Large intestine (tissue), 3 donors: ENCODE results near the gene SEMA5B. TPM values are rescaled to one million over a fixed set of nuclear protein-coding genes. Genes with fewer than 3 reads are reported as not detected.

Experiments used
- DNase-seq, 2 donors: peaks; one replicate each; pipeline versions ENCODE4 v3.0.0 to v3.0.0-alpha.2; 2013
- H3K27ac ChIP-seq: one replicate; pipeline ENCODE4 v1.5.1; 2013; ENCODE audit warnings: low read length
- H3K27me3 ChIP-seq: 2 replicates; pipeline ENCODE4 v1.6.1; 2013; ENCODE audit warnings: low read length; ENCODE audit not compliant: control insufficient read depth, insufficient read depth
- H3K36me3 ChIP-seq: 2 replicates; pipeline ENCODE4 v1.6.1; 2013; ENCODE audit warnings: low read length; ENCODE audit not compliant: control insufficient read depth, insufficient read depth
- H3K4me1 ChIP-seq: one replicate; pipeline ENCODE4 v1.6.1; 2013; ENCODE audit warnings: low read length; ENCODE audit not compliant: control insufficient read depth, insufficient read depth
- H3K4me3 ChIP-seq: one replicate; pipeline ENCODE4 v1.5.1; 2013; ENCODE audit warnings: low read length
- H3K9me3 ChIP-seq: one replicate; pipeline ENCODE4 v1.6.1; 2013; ENCODE audit warnings: mild to moderate bottlenecking, low read depth, low read length, moderate library complexity; ENCODE audit not compliant: control insufficient read depth
- WGBS: methylation state at CpG from one replicate; pipeline ENCODE4 v1.1.5; 2013; ENCODE audit warnings: low lambda C conversion rate; ENCODE audit not compliant: insufficient coverage; 5-methylcytosine and 5-hydroxymethylcytosine counted together
- polyA plus RNA-seq: library from polyadenylated mRNA; unstranded; fragments of 120-200 nt; gene quantifications from one replicate; pipeline ENCODE4 v1.2.1, GENCODE V29; 2013

The SEMA5B gene
- polyA plus RNA-seq, 1 donor = 5.4 TPM

- Histone ChIP-seq H3K4me1 (no peaks in the 10 kb centered on the region), H3K27me3 (peaks cover 24% of the 10 kb centered on the region), H3K36me3 (no peaks in the 10 kb centered on the region), H3K9me3 (no peaks in the 10 kb centered on the region), H3K27ac (no peak overlapping the region), H3K4me3 (no peak overlapping the region)
- WGBS = no CpG with 5 or more reads among the region's 7 CpGs
- no peak for DNase-seq
These were observed 29.4 kb downstream of the SEMA5B start for GRCh38 chr3:122998206-122998605.

GRCh38 chr3:122996038-122996580, 31.5 kb downstream of the SEMA5B start:
- WGBS = no CpG with 5 or more reads among the region's 14 CpGs
- Histone ChIP-seq H3K4me1 (no peaks in the 10 kb centered on the region), H3K4me3 (no peak overlapping the region), H3K9me3 (no peaks in the 10 kb centered on the region), H3K36me3 (no peaks in the 10 kb centered on the region), H3K27ac (no peak overlapping the region), H3K27me3 (peaks cover 21% of the 10 kb centered on the region)
- no peak for DNase-seq

GRCh38 chr3:122994954-122995353, 32.6 kb downstream of the SEMA5B start:
- H3K9me3 ChIP-seq = no peaks in the 10 kb centered on the region
- no peaks in the 10 kb centered on the region for H3K36me3 ChIP-seq
- DNase-seq = no peak
- no peak overlapping the region for H3K27ac ChIP-seq
- H3K4me3 ChIP-seq = no peak overlapping the region
- H3K27me3 ChIP-seq = peaks cover 23% of the 10 kb centered on the region
- H3K4me1 ChIP-seq = no peaks in the 10 kb centered on the region
- WGBS = no CpG with 5 or more reads among the region's 3 CpGs

GRCh38 chr3:122993124-122993978, 34.2 kb downstream of the SEMA5B start:
- H3K27ac ChIP-seq = no peak overlapping the region
- WGBS = no CpG with 5 or more reads among the region's 18 CpGs
- no peaks in the 10 kb centered on the region for H3K9me3 ChIP-seq
- no peak overlapping the region for H3K4me3 ChIP-seq
- no peak for DNase-seq
- peaks cover 36% of the 10 kb centered on the region for H3K27me3 ChIP-seq
- H3K36me3 ChIP-seq = no peaks in the 10 kb centered on the region
- no peaks in the 10 kb centered on the region for H3K4me1 ChIP-seq

DNA sequence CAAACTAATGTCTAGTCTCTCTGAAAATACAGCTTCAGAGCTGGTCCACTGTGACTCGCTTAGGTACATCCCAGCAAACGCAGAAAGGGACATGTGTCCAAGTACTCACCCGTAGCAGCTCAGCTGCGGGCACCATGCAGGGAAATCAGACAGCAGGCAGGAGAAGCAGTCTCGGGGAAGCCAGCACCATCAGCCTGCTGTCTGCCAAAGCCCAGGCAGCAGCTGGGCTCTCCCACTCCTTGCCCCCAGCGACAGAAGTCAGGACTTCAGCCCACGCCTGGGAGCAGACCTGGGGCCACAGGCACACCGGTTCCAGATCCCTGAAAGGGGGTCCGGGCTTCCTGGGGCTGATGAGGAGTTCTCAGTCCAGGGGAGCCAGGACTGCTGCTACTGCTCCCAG, 34.9 kb downstream of the SEMA5B start:
- WGBS = no CpG with 5 or more reads among the region's 9 CpGs
- Histone ChIP-seq H3K4me1 (no peaks in the 10 kb centered on the region), H3K9me3 (no peaks in the 10 kb centered on the region), H3K4me3 (no peak overlapping the region), H3K36me3 (no peaks in the 10 kb centered on the region), H3K27me3 (peaks cover 43% of the 10 kb centered on the region), H3K27ac (no peak overlapping the region)
- no peak for DNase-seq

GRCh38 chr3:122992133-122992532, 35.4 kb downstream of the SEMA5B start:
- Histone ChIP-seq H3K9me3 (no peaks in the 10 kb centered on the region), H3K4me3 (no peak overlapping the region), H3K27ac (no peak overlapping the region), H3K4me1 (no peaks in the 10 kb centered on the region), H3K36me3 (no peaks in the 10 kb centered on the region), H3K27me3 (peaks cover 48% of the 10 kb centered on the region)
- WGBS = no CpG with 5 or more reads among the region's 6 CpGs
- no peak for DNase-seq

DNA sequence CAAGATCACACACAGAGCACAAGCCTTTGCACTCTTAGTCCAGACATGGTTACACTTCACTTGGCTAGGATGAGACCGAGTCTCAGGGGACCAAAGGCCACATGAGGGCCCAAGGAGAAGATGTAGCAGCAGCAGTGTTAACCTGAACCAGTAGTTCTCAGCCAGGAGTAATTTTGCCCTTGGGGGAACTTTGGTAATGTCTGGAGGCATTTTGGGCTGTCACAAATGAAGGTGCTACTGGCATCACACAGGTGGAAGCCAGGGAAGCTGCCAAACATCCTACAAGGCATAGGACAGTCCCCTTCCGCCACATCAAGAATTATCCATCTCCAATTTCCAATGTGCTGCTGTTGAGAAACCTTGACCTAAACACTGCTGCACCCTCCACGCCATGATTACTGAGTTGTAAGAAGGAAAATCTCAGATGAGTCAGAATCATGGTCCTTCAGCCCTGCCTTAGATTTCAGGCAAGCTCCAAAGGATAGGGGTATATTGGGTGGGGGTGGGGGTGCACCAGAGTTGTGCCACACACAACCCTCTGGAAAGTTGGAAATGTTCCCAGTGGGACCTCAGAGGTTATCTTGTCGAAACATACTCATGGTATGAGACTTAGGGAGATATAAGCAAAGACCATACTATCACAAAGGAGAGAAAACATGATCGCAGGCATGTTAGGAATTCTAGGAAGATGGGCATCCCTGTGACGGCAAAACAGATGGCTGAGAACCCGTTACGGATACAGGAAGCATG, 36.2 kb downstream of the SEMA5B start:
- peaks cover 53% of the 10 kb centered on the region for H3K27me3 ChIP-seq
- H3K4me1 ChIP-seq = no peaks in the 10 kb centered on the region
- no peak overlapping the region for H3K4me3 ChIP-seq
- H3K9me3 ChIP-seq = no peaks in the 10 kb centered on the region
- 100% methylated on average over 1 of the region's 8 CpGs for WGBS
- no peak for DNase-seq
- no peak overlapping the region for H3K27ac ChIP-seq
- no peaks in the 10 kb centered on the region for H3K36me3 ChIP-seq

DNA sequence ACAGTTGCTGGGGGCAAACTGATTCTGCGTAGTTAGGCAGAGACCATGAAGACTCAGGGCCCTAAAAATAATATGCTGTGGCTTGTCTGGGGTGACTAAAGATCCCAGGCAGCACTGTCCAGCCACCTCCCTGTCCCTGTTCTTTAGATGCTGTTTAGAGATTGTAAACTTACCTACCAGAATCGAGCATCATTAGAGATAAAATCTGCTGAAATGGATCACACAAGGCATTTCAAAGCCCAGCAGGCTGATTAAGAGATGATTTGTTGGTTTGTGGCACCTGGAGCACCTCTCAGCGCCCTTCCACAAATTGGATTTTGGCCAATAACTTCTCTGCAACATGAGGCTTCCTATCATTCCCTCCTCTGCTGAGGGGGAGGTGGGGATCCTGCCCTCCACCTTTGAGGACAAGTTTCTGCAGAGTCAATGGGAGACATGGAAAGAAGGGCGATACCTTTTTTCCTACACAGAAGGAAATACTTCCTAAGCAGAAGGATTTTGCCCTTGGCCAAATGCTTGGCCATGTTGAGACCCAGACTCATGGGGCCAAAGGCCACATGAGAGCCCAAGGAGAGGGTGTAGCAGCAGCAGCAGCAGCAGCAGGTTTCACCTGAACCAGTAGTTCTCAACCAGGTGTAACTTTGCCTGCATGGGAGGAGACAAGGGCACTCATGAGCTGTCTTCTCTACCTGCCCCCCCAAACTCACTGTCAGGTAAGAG, 37.5 kb downstream of the SEMA5B start:
- Histone ChIP-seq H3K4me3 (no peak overlapping the region), H3K27me3 (peaks cover 56% of the 10 kb centered on the region), H3K36me3 (no peaks in the 10 kb centered on the region), H3K4me1 (no peaks in the 10 kb centered on the region), H3K27ac (no peak overlapping the region), H3K9me3 (no peaks in the 10 kb centered on the region)
- no CpG with 5 or more reads among the region's 4 CpGs for WGBS
- no peak for DNase-seq

GRCh38 chr3:122988508-122988907, 39.1 kb downstream of the SEMA5B start:
- Histone ChIP-seq H3K27me3 (peaks cover 58% of the 10 kb centered on the region), H3K36me3 (no peaks in the 10 kb centered on the region), H3K9me3 (no peaks in the 10 kb centered on the region), H3K4me1 (no peaks in the 10 kb centered on the region), H3K27ac (no peak overlapping the region), H3K4me3 (no peak overlapping the region)
- DNase-seq = no peak
- WGBS = no CpG with 5 or more reads among the region's 5 CpGs

DNA sequence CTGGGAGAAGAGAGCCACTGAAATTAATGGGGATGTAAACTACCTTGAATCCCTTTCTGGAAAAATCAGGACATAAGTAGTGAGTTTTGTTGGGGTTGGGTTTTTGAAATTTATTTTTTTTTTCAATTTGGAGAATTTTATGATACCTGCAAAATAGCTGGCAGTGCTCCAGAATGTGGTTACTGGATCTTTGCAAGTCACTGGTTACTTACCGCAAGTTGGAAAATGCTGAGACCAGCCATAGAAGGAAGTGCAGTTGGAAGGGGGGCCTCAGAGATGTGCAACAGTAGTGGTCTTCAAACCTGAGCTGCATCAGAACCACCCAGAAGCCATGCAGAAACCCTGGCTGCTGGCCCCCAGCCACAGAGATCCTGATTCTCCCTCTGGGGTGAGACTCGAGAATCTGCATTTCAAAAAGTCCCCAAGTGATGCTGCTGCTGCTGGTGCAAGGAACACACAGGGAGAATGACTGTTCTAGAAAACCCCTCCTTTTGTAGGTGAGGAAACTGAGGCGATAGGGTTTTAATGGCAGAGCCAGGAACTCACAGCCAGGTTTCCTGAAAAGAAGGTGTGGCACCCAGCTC, 39.7 kb downstream of the SEMA5B start:
- Histone ChIP-seq H3K36me3 (no peaks in the 10 kb centered on the region), H3K9me3 (no peaks in the 10 kb centered on the region), H3K27ac (no peak overlapping the region), H3K27me3 (peaks cover 55% of the 10 kb centered on the region), H3K4me1 (no peaks in the 10 kb centered on the region), H3K4me3 (no peak overlapping the region)
- WGBS = no CpG with 5 or more reads among the region's 3 CpGs
- DNase-seq = no peak
